Chondrocyte (in vitro differentiated cells): ENCODE measurements around the gene NSD1. TPM values are rescaled to one million over a fixed set of nuclear protein-coding genes. Genes with fewer than 3 reads are reported as not detected.

Experiments
- DNase-seq: peaks from one replicate; pipeline ENCODE4 v3.0.0; 2021; ENCODE audit warnings: mixed read lengths, low spot score
- H3K27ac Mint-ChIP-seq: one replicate; pipeline ENCODE4 v1.8.0; 2021; ENCODE audit warnings: mild to moderate bottlenecking, moderate library complexity, mixed read lengths; ENCODE audit not compliant: unreplicated experiment
- H3K27me3 Mint-ChIP-seq: 2 replicates; pipeline ENCODE4 v1.8.0; 2021; ENCODE audit warnings: low read depth, mixed read lengths
- H3K36me3 Mint-ChIP-seq: 2 replicates; pipeline ENCODE4 v1.8.0; 2021; ENCODE audit warnings: low read depth, mixed read lengths
- H3K4me1 Mint-ChIP-seq: 2 replicates; pipeline ENCODE4 v1.8.0; 2021; ENCODE audit warnings: low read depth, mild to moderate bottlenecking, mixed read lengths
- H3K4me3 Mint-ChIP-seq: one replicate; pipeline ENCODE4 v1.8.0; 2021; ENCODE audit warnings: mild to moderate bottlenecking, moderate library complexity, mixed read lengths; ENCODE audit not compliant: unreplicated experiment
- H3K9me3 Mint-ChIP-seq: 2 replicates; pipeline ENCODE4 v1.8.0; 2021; ENCODE audit warnings: low read depth, mixed read lengths
- total RNA-seq: library from RNA; stranded (reverse); gene quantifications from 3 replicates; pipeline ENCODE4 v1.2.1, GENCODE V29; 2021
- TF ChIP-seq, protein P1 (sequence below): fragments of 200-600 bp; sonication (generic); IDR thresholded peaks from 2 replicates; pipeline ENCODE4 v1.5.0; 2021; ENCODE audit warnings: antibody characterized with exemption, mild to moderate bottlenecking, moderate library complexity

Gene NSD1
- total RNA-seq, 1 donor from 2014 or later, result 67.3 TPM

DNA sequence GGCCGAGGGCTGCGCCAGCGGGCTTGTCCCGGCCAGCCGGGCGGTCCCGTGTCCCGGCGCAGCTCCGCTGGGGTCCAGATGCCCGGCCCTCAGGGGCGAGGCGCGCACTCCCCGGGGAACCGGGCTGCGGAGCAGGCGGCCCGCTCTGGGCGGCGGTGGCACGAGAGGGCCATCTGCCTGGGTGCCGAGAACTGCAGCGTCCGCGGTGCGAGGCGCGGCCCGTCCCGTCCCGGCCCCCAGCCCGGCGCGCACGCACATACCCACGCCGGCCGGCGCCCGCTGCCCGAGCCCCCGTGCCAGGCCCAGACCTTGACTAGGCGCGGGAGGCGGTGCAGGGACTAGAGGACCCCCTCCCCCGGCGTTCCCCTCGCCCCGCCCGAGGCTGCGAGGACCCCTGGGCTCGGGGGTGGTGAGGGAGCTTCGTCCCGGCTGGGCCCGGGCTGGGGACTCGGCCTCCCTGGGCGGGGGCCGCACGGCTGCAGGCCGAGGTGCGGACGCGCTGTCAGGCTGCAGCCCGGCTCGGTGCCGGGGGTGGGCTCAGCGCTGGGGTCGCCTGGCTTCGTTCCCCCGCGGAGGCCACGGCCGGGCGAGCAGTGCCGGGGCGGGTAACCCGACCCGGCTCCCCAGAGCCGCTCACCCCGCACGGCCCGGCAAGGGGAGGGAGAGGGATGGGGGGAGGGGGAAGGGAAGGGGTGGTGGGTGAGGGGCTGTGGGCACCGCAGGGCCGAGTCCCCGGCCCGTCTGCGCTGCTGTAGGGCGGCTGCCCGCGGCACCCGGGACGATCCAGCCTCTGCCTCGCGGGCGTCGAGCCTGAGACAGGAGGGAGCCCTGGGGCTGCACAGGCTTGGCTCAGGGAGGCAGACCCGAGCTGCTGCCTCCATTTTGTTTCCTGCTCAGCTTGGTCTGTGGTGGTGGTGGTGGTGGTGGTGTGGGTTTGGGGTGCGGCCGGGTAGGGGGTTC, 1.2 kb upstream of the NSD1 start:
- Mint-ChIP-seq H3K36me3 (peaks cover 15% of the 10 kb centered on the region), H3K27ac (peak overlapping the region; percentile 45), H3K4me3 (no peak overlapping the region), H3K4me1 (peaks cover 44% of the 10 kb centered on the region), H3K27me3 (no peaks in the 10 kb centered on the region), H3K9me3 (no peaks in the 10 kb centered on the region)
- TF ChIP-seq, protein P1, sequence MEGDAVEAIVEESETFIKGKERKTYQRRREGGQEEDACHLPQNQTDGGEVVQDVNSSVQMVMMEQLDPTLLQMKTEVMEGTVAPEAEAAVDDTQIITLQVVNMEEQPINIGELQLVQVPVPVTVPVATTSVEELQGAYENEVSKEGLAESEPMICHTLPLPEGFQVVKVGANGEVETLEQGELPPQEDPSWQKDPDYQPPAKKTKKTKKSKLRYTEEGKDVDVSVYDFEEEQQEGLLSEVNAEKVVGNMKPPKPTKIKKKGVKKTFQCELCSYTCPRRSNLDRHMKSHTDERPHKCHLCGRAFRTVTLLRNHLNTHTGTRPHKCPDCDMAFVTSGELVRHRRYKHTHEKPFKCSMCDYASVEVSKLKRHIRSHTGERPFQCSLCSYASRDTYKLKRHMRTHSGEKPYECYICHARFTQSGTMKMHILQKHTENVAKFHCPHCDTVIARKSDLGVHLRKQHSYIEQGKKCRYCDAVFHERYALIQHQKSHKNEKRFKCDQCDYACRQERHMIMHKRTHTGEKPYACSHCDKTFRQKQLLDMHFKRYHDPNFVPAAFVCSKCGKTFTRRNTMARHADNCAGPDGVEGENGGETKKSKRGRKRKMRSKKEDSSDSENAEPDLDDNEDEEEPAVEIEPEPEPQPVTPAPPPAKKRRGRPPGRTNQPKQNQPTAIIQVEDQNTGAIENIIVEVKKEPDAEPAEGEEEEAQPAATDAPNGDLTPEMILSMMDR, result no peak
- DNase-seq, result peak; percentile 87

DNA sequence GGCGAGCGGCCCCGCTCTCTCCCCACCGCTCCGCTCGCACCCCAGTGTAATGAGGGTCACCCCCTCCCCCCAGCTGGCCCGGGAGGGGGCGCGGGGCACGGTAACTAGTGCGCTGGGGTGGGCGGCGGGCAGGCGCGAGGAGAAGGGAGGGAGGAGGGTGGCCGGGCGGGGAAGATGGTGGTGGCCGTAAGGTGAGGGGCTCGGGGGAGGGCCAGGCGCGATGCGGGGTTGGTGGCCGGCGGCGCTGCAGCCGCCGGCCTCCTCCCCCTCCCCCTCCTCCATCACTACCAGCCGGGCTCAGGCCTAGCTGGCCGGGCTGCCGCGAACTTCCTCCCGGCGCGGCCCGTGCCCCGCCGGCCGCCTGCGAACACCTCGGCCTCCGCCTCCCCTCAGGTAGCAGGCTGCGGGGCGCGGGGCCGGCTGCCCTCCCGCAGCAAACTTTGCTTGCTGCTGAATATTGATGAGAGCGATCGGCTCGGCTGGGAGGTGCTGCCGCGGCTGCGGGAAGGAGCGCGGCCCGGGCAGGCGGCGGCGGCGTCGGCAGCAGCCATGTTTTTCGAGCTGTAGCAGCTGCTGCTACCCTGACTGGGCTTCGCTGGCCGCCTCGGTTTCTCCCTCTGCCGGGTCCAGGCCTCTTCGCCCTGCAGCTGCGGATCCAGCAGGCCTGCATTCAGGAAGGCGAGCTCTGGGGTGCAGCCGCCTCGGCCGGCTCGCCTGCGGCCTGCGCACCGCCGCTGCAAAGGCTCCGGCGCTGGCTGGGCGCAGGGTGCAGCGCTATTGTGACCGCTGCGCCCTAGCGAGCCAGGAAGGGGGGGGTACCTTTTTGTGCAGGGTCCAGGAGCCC, 502 bp downstream of the NSD1 start:
- TF ChIP-seq, protein P1, result no peak
- Mint-ChIP-seq H3K4me1 (peaks cover 40% of the 10 kb centered on the region), H3K27me3 (no peaks in the 10 kb centered on the region), H3K9me3 (no peaks in the 10 kb centered on the region), H3K36me3 (peaks cover 15% of the 10 kb centered on the region), H3K27ac (peak overlapping the region; percentile 84), H3K4me3 (peak overlapping the region; percentile 81)
- peak; percentile 81 for DNase-seq

DNA sequence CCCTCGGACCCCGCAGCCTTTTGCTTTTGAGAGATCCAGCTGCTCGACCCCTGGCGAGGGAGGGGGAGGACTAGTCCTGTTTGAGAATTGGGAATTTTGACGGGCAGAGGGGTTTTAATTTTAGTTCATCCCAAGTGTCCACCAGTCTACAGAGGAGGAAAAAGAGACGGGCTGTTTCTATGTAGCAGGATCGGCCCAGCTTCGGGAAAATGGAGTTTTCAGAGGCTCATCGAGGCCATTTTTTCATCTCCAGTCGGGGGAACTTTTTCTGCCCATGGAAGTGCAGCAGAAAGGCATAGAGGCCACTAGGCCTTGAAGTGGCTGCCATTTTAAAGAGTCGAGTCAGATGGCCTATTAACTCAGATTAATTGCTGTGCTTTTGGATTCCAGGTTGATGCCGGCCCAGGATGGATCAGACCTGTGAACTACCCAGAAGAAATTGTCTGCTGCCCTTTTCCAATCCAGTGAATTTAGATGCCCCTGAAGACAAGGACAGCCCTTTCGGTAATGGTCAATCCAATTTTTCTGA, 1.2 kb downstream of the NSD1 start:
- H3K9me3 Mint-ChIP-seq, result no peaks in the 10 kb centered on the region
- H3K27me3 Mint-ChIP-seq, result no peaks in the 10 kb centered on the region
- H3K4me3 Mint-ChIP-seq, result peak overlapping the region; percentile 81
- peak overlapping the region; percentile 84 for H3K27ac Mint-ChIP-seq
- H3K4me1 Mint-ChIP-seq, result peaks cover 43% of the 10 kb centered on the region
- peak; percentile 7 for DNase-seq
- H3K36me3 Mint-ChIP-seq, result peaks cover 15% of the 10 kb centered on the region
- TF ChIP-seq, protein P1, result no peak

DNA sequence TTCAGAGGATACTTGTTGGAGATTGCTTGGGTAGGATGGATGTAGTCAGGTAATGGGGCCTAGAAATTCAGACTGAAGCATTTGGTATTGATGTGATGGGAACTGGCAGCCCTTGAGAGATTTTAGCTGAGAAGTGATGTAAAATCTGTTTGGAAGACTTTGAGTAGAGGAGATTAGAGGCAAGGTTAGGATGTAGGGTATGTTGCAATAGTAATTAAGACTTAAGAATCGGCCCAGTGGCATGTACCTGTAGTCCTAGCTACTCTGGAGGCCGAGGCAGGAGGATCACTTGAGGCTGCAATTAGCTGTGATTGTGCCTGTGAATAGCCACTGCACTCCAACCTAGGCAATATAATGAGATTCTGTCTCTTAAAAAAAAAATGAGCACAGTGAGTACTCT, 6.7 kb downstream of the NSD1 start:
- no peak overlapping the region for H3K4me3 Mint-ChIP-seq
- H3K9me3 Mint-ChIP-seq, result no peaks in the 10 kb centered on the region
- H3K27me3 Mint-ChIP-seq, result no peaks in the 10 kb centered on the region
- TF ChIP-seq, protein P1, result no peak
- peaks cover 26% of the 10 kb centered on the region for H3K36me3 Mint-ChIP-seq
- H3K27ac Mint-ChIP-seq, result peak overlapping the region; percentile 14
- H3K4me1 Mint-ChIP-seq, result peaks cover 46% of the 10 kb centered on the region
- no peak for DNase-seq

DNA sequence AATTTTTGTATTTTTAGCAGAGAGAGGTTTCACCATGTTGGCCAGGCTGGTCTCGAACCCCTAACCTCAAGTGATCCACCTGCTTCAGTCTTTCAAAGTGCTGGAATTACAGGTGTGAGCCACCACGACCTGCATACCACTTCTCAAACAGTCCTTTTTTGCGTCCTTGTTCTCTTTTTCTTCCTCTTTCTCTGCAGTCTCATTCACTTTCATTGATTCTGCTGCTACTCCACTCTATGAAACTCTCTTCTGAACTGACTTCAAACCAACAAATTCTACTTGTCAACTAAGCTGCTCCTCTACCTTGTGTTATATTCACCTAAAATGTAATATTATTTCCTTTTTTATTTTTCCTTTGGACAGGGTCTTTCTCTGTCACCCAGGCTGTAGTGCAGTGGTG, 7.9 kb downstream of the NSD1 start:
- Mint-ChIP-seq H3K4me3 (no peak overlapping the region), H3K36me3 (peaks cover 23% of the 10 kb centered on the region), H3K27ac (no peak overlapping the region)

More for the DNA sequence above, 7.9 kb downstream of the NSD1 start:
- DNase-seq, result no peak
- Mint-ChIP-seq H3K9me3 (no peaks in the 10 kb centered on the region), H3K27me3 (no peaks in the 10 kb centered on the region), H3K4me1 (peaks cover 36% of the 10 kb centered on the region)
- TF ChIP-seq, protein P1, result no peak
